ENCODE data around the gene PREPL.
"Not testable (repeated sequence)": the region's sequence is repeated elsewhere in the genome, so short reads cannot be mapped to it uniquely, and the experiment has no call there.

Gene PREPL

DNA sequence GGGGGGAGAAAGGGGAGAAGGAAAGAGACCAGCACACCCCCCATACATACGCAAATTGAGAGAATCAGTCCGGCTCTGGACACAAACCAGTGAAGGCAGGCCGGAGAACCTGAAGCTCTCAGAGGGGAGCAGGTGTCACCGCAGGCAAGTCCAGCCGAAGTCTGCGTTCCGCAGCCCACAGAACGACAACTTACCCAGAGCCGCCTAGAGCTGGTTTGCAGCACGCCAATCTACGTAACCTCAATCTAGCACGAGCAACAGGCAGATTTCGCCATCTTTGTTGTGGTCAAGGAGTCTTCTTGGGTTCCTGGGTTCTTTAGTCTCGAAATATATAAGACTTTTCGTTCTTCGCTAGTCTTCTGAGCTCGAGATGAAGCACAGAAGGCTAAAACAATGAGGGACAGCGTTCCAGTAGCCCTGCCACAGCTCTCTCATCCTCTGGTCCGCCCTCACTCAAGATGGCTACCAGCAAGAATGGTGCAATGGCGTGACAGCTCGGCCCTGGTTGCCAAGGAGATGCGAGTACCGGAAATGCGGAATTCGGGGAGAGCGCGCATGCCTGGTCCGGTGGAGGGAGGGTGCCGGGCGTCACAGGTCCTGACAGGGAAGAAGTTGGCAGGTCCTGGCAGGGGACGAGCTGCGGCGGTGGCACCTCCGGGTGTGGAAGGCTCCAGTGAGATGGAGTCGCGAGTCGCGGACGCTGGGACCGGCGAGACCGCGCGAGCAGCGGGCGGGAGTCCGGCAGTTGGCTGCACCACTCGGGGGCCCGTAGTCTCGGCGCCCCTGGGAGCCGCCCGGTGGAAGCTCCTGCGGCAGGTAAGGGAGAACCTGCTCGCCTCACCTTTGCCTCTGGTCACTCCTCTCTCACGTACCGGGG is at the start of gene PREPL, which contains the start of gene CAMKMT:
Gene PREPL, minus strand, starts transcription at position 165 of the 877 bp plus-strand sequence. CDS start 15,152 bp downstream, outside the sequence.
Gene CAMKMT, plus strand, starts transcription at position 618 of the 877 bp plus-strand sequence.
- peak; percentile 96 for DNase-seq

- DNase-seq, result no peak
Observed at GRCh38 chr2:44398243-44398897, 37.1 kb upstream of the PREPL start.

- no peak for DNase-seq
Observed at GRCh38 chr2:44397447-44398175, 36.3 kb upstream of the PREPL start.

DNA sequence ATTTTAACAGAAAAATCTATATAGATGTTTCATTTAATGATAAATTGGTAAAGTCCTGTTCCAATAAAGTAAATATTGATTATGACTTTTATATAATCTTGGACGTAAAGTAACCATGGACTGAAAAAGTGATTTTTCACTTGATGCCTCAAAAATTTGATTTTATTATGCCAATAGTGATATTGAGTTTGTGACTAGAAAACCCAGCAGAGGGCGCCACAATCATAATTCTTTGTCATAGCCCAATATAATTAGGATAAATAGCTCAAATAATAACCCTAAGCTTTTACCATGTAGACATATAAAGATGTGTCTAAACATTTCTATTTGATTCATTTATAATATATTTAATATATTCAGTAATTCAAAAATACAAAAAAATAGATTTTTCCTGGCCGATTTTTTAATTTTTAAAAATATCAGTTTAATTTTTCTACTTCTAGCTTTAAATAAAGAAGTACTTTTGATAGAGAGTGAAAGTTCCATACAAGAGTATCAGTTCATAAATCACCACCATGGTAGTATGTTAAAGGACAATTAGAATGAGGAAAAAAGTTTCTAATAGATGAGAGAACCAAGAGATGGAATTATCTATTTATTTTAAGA is 31.1 kb upstream of the PREPL start:
- peak; percentile 7 for DNase-seq

GRCh38 chr2:44389895-44390294 is 28.6 kb upstream of the PREPL start:
- DNase-seq, result no peak

DNA sequence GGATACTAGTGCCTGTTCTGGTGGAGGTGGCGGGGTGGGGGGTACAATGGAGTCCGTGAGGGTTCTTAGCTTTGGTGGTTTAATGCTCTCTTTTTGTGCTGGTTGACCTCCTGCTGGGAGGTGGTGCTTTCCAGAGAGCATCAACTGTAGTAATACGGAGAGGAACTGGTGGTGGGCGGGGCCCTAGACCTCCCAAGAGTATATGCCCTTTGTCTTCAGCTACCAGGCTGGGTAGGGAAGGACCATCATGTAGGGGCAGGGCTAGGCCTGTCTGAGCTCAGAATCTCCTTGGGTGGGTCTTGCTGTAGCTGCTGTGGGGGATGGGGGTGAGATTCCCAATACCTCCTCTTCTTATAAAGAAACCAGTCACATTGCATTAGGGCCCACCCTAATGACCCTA is 27.6 kb upstream of the PREPL start:
- no peak for DNase-seq

GRCh38 chr2:44385226-44385625 is 23.9 kb upstream of the PREPL start:
- DNase-seq, result not testable (repeated sequence)

DNA sequence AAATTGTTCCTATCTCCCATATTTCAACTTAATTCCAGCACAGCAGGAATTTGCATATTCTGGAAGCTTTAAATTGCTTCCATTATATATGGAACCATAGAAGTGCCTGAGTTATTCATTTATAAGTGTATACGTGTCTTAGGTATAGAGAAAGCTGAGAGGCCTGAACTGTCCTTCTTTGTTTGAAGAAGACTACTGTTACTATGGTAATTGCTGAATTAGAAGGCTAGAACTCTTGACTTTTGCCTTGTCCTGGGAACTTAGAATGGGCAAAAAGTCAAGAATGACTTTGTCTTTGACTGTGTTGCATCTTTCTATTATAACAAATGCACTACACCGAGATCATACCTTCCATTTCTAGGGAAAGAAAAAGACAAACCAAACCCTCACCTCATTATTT is 16.2 kb upstream of the PREPL start:
- DNase-seq, result no peak

- DNase-seq, result no peak
Observed at GRCh38 chr2:44372246-44372645, 11.0 kb upstream of the PREPL start.

DNA sequence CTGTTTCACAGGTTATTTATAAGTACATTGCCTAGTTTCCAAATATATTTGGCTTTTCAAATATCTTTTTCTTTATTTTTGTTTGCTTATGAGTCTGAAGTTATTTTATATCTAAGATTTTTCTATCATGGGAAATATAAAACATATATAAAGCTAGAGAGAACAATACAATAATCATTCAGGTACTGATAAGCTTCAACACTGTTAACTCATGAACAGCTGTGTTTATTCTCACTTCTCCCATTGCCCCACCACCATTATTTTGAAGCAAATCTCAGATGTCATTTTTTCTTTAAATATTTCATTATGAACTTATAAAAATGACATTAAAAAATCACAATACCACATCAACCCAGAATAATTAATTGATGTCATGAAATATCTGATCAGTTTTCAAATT is 10.2 kb upstream of the PREPL start:
- DNase-seq, result no peak

GRCh38 chr2:44369392-44369791 is 8.1 kb upstream of the PREPL start:
- no peak for DNase-seq

DNA sequence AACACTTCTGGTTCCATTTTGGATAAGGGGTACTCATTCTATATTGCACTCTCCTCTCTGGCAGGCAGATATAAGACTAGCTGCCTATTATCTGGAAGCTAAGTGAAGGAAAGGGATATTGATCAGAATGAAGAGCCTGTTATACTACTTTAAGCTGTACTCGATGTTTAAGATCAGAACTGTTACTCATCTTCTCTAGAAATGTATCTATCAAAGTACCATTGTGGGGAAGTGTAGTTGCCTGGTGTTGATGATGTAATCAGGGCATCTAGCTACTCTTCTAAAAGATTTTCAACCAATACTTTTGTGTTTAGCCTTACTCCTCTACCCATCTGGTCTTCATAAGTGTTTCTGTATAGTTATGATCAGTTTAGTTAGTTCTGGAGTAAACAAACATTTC is 6.3 kb upstream of the PREPL start:
- no peak for DNase-seq

- no peak for DNase-seq
Observed at GRCh38 chr2:44364604-44365003, 3.3 kb upstream of the PREPL start.

DNA sequence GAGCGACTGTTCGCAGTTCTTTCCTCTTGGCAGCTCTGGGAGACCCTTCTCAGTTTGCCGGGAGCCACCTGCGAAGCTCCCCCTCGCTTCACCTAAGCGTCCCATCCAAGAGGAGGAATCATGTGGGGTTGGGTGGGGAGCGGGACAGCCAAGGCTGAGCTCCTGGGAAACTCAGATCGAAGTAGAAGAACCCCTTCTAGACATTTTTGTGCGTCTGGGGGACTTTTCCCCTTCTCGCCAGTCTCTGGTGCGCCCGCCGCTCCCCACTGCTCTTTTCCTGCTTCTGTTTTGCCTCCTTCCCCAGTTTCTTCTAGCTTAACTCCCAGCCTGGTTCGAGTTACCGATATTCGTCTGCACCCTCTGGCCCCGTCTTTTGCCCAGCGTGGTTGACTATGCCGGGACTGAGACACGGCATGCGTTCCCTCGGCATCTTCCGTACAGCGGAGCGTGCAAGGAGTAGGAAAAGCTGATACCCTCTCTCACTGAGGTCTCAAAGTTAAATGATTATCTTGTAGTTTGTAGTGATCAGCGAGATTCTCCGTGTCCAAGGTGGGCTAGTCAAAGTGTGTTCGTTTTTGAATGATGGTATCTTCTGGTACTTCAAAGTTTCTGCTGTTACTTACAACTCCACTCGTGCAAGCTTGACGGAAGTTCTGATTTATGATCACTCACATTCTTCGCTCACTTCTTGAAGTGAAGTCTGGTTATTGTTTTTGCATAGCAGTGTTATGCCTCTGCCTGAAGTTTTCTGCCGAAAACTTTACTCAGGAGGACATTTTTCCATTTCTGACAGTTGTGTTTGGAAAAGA is 1.1 kb upstream of the PREPL start:
- peak; percentile 1 for DNase-seq

DNA sequence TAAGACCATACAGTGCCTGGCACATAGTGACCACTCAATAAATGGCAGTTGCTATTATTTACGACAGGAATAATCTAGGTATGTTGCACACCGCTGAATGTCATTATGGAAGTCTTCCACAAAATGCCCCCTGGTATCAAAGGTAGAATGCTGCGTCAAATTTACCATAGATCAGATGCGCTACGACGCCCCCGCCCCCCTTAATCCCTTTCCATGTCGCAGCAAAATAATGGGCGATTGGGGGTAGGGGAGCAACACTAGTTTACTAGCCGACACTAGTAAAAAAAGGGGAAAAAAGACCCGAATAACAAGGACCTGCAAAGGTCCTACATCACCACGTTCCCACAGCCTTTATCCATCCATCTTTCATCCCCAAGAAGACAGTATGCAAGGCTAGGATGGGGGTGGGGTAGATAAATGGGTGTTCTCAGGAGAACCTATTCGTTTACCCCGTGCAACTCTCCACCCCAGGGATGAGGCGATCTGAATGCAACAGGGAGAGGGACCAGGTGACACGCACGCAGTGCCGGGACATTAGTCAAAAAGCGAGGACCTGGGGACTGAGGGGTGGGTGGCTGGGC is 455 bp downstream of the PREPL start:
- DNase-seq, result no peak

DNA sequence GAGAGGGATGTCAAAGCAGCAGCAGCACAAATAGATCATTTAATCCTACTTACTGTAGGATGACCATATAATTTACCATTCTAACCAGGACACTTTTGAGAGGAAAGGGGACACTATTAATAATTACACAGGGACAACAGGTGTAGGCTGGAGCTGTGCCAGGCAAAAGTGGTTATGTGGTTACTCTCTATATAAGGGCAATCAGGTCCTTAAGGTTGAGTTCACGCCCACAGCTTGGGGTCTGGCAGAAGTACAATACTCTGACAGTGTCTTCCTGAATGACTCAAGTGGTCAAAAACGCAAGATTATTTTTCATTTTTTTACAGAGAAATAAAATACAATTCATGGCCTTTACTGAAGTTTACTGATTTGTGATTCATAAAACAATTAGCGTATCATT is 2.8 kb downstream of the PREPL start:
- DNase-seq, result peak; percentile 2

GRCh38 chr2:44354761-44355160 is 6.5 kb downstream of the PREPL start:
- no peak for DNase-seq

DNA sequence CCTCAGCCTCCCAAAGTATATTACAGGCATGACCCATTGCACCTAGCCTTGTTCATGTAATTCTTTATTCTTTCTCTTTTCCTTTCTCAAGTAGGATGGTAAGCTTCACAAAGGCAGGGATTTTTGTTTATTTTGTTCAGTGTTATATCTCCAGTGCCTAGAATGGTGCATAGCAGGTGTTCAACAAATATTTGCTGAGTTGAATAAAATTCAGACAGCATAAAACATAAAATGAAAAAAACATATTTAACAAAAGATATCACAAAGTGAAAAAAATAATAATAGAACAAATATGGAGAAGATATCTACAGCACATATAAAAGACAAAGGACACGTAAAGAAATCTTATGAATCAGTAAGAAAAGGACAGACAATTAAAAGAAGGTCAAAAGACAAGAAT is 8.8 kb downstream of the PREPL start:
- no peak for DNase-seq

GRCh38 chr2:44351676-44352075 is 9.6 kb downstream of the PREPL start:
- DNase-seq, result no peak

GRCh38 chr2:44351088-44351487 is 10.2 kb downstream of the PREPL start:
- no peak for DNase-seq

- DNase-seq, result no peak
Observed at GRCh38 chr2:44349506-44349905, 11.8 kb downstream of the PREPL start.

GRCh38 chr2:44348400-44348799 is 12.9 kb downstream of the PREPL start:
- no peak for DNase-seq

All from CD4-positive, alpha-beta T cell treated with Interferon gamma for 1 hour (primary cell).